Upper lobe of left lung (tissue), 4 donors: ENCODE measurements around the gene ATP1A2.

ENCODE experiments used
- POLR2AphosphoS5 ChIP-seq, 2 donors: sonication (generic); formaldehyde crosslinking; IDR thresholded peaks; one replicate each; pipeline ENCODE4 v1.5.1; 2017; ENCODE audit warnings: antibody characterized with exemption in 2 of 2
- TF ChIP-seq, protein P1 (sequence below), 6 experiments: fragments of 450-650 bp in 4 of 6; fragments of 200-600 bp in 2 of 6; sonication (generic) in 2 of 6; IDR thresholded peaks; one replicate each; pipeline ENCODE4 v1.5.1; 2016 to 2019; ENCODE audit warnings: antibody characterized with exemption in 6 of 6

DNA sequence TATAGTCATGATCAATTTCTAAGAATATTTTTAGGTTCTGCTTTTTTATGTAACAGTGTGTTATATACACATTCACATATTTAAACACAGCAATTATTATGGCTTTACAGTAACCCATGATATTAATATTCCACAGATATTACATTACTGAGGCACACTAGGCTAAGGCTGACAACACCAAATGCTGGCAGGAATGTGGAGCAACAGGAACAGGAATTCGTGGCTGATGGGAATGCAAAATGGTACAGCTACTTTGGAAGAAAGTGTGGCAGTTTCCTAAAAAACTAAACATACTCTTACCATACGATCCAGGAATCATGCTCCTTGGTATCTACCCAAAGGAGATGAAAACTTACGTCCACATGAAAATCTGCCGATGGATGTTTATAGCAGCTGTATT is 36.1 kb upstream of the ATP1A2 start:
- TF ChIP-seq, protein P1, sequence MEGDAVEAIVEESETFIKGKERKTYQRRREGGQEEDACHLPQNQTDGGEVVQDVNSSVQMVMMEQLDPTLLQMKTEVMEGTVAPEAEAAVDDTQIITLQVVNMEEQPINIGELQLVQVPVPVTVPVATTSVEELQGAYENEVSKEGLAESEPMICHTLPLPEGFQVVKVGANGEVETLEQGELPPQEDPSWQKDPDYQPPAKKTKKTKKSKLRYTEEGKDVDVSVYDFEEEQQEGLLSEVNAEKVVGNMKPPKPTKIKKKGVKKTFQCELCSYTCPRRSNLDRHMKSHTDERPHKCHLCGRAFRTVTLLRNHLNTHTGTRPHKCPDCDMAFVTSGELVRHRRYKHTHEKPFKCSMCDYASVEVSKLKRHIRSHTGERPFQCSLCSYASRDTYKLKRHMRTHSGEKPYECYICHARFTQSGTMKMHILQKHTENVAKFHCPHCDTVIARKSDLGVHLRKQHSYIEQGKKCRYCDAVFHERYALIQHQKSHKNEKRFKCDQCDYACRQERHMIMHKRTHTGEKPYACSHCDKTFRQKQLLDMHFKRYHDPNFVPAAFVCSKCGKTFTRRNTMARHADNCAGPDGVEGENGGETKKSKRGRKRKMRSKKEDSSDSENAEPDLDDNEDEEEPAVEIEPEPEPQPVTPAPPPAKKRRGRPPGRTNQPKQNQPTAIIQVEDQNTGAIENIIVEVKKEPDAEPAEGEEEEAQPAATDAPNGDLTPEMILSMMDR (IDR thresholded peaks at IDR 0.05), result no peak
- no peak for TF ChIP-seq POLR2AphosphoS5 (IDR thresholded peaks at IDR 0.05)
